K562 (cell line): ENCODE data around the gene VDAC1. TPM values are rescaled to one million over a fixed set of nuclear protein-coding genes. Genes with fewer than 3 reads are reported as not detected.

Experiments used
- HMGXB4 ChIP-seq: sonication (generic); formaldehyde crosslinking; IDR thresholded peaks from 2 replicates; pipeline ENCODE4 v1.8.1; 2023; ENCODE audit warnings: mild to moderate bottlenecking, missing genetic modification reagents
- KLF6 ChIP-seq: fragments of 250-450 bp; sonication (Bioruptor Pico); IDR thresholded peaks from 2 replicates; pipeline ENCODE4 v1.4.0; 2020; ENCODE audit warnings: mild to moderate bottlenecking, moderate library complexity, borderline replicate concordance
- L3MBTL2 ChIP-seq: fragments of 450-650 bp; IDR thresholded peaks from 2 replicates; pipeline ENCODE4 v1.6.1; 2016; ENCODE audit warnings: mild to moderate bottlenecking, moderate library complexity
- MGA ChIP-seq: fragments of 450-650 bp; IDR thresholded peaks from 2 replicates; pipeline ENCODE4 v1.6.1; 2016; ENCODE audit warnings: mild to moderate bottlenecking, moderate library complexity
- polyA plus RNA-seq, 8 experiments: library from polyadenylated mRNA; depleted of rRNA in 4 of 8; stranded (reverse) in 5 of 8; unstranded in 3 of 8; fragments of >200 nt; fragmentation: Nextera tagmentation in 2 of 8; fragmentation: Illumina TruSeq in 1 of 8; extraction: Ambion mirVana in 2 of 8; extraction: Trizol in 1 of 8; gene quantifications; 2 replicates each; pipeline versions ENCODE4 v1.2.1 to v1.2.3, GENCODE V29; 2011 to 2014; ENCODE audit warnings: inconsistent platforms in 1 of 8, missing spikeins in 1 of 8
- total RNA-seq, 7 experiments: library from RNA; depleted of rRNA in 6 of 7; stranded (reverse); fragments of >200 nt in 6 of 7; fragmentation: Illumina TruSeq in 2 of 7; extraction: Trizol in 2 of 7; gene quantifications; 2 replicates each; pipeline versions ENCODE4 v1.2.1 to v1.2.3, GENCODE V29; 2011 to 2021; ENCODE audit warnings: low replicate concordance in 1 of 7
- TF ChIP-seq, protein P1 (sequence below): fragments of 250-450 bp; sonication (Bioruptor Pico); IDR thresholded peaks from 2 replicates; pipeline ENCODE4 v1.8.0; 2022; ENCODE audit warnings: inconsistent platforms
- TF ChIP-seq, protein P2 (sequence below): sonication (generic); formaldehyde crosslinking; IDR thresholded peaks from 2 replicates; pipeline ENCODE4 v1.8.0; 2023; ENCODE audit warnings: mild to moderate bottlenecking, missing genetic modification reagents

Gene VDAC1
- total and polyA plus RNA-seq, 9 of the 15 experiments (the other 6 are each of a cell fraction or from before 2014, with no cell fraction given), result 168 to 366 (median 293) TPM

GRCh38 chr5:134034326-134034725 lies 29.6 kb upstream of the VDAC1 start (continued):
- TF ChIP-seq MGA (no peak), L3MBTL2 (no peak), HMGXB4 (CRISPR knock-in tag) (no peak), KLF6 (no peak)
- TF ChIP-seq, protein P1, sequence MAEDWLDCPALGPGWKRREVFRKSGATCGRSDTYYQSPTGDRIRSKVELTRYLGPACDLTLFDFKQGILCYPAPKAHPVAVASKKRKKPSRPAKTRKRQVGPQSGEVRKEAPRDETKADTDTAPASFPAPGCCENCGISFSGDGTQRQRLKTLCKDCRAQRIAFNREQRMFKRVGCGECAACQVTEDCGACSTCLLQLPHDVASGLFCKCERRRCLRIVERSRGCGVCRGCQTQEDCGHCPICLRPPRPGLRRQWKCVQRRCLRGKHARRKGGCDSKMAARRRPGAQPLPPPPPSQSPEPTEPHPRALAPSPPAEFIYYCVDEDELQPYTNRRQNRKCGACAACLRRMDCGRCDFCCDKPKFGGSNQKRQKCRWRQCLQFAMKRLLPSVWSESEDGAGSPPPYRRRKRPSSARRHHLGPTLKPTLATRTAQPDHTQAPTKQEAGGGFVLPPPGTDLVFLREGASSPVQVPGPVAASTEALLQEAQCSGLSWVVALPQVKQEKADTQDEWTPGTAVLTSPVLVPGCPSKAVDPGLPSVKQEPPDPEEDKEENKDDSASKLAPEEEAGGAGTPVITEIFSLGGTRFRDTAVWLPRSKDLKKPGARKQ (CRISPR knock-in tag), result no peak
- TF ChIP-seq, protein P2, sequence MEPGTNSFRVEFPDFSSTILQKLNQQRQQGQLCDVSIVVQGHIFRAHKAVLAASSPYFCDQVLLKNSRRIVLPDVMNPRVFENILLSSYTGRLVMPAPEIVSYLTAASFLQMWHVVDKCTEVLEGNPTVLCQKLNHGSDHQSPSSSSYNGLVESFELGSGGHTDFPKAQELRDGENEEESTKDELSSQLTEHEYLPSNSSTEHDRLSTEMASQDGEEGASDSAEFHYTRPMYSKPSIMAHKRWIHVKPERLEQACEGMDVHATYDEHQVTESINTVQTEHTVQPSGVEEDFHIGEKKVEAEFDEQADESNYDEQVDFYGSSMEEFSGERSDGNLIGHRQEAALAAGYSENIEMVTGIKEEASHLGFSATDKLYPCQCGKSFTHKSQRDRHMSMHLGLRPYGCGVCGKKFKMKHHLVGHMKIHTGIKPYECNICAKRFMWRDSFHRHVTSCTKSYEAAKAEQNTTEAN (CRISPR knock-in tag), result no peak
